AG10803 (cell line): ENCODE measurements around the gene SUCLG2.
A peak's percentile ranks its signal among the peaks of the same experiment; 100 is the strongest.

Experiments
- DNase-seq: peaks from one replicate; pipeline ENCODE4 v3.0.0; 2010; ENCODE audit warnings: low read depth
- H3K4me3 ChIP-seq: 2 replicates; pipeline ENCODE4 v1.5.1; 2011; ENCODE audit warnings: mild to moderate bottlenecking, low read length, control low read depth
- CTCF ChIP-seq: conservative IDR thresholded peaks from 2 replicates; pipeline ENCODE4 v1.5.1; 2011; ENCODE audit warnings: mild to moderate bottlenecking, low read length, control low read depth, inconsistent platforms

The SUCLG2 gene

GRCh38 chr3:67653425-67654098 lies 850 bp downstream of the SUCLG2 start:
- TF ChIP-seq CTCF: no peak
- peak overlapping the region; percentile 81 for H3K4me3 ChIP-seq
- no peak for DNase-seq

- DNase-seq: no peak
- no peak for TF ChIP-seq CTCF
- H3K4me3 ChIP-seq: no peak overlapping the region
Observed at GRCh38 chr3:67650084-67650483, 4.3 kb downstream of the SUCLG2 start.

- DNase-seq: no peak
- TF ChIP-seq CTCF: no peak
- H3K4me3 ChIP-seq: no peak overlapping the region
Observed at GRCh38 chr3:67649681-67650080, 4.7 kb downstream of the SUCLG2 start.

GRCh38 chr3:67648701-67649100 lies 5.7 kb downstream of the SUCLG2 start:
- TF ChIP-seq CTCF: no peak
- no peak overlapping the region for H3K4me3 ChIP-seq
- DNase-seq: no peak

GRCh38 chr3:67648229-67648628 lies 6.2 kb downstream of the SUCLG2 start:
- no peak for DNase-seq
- H3K4me3 ChIP-seq: no peak overlapping the region
- no peak for TF ChIP-seq CTCF

GRCh38 chr3:67647390-67647878 lies 7.0 kb downstream of the SUCLG2 start:
- peak; percentile 99 for DNase-seq
- no peak for TF ChIP-seq CTCF
- no peak overlapping the region for H3K4me3 ChIP-seq

- TF ChIP-seq CTCF: no peak
- no peak for DNase-seq
- no peak overlapping the region for H3K4me3 ChIP-seq
Observed at GRCh38 chr3:67646586-67647234, 7.7 kb downstream of the SUCLG2 start.
